Measurements from ENCODE around the gene MRPL17.

MRPL17 gene

GRCh38 chr11:6650104-6650503, 33.0 kb downstream of the MRPL17 start:
- Histone ChIP-seq H3K27me3 (ENCODE audit: low read depth, low read length) (peaks cover 21% of the 10 kb centered on the region; the same call in 1 of the 2 replicates), H3K4me1 (ENCODE audit: low read length) (peaks cover 27% of the 10 kb centered on the region), H2AFZ (ENCODE audit: low read depth, low read length) (no peak overlapping the region), H3K36me3 (replicated peaks; ENCODE audit: low read depth, low read length) (no peaks in the 10 kb centered on the region), H3K79me2 (ENCODE audit: low read length) (no peaks in the 10 kb centered on the region), H3K9ac (ENCODE audit: low read length) (no peak overlapping the region), H3K9me3 (ENCODE audit: insufficient read depth, low read length) (no peaks in the 10 kb centered on the region), H3K4me3 (ENCODE audit: low read length) (no peak overlapping the region), H4K20me1 (ENCODE audit: insufficient read depth, low read length) (no peaks in the 10 kb centered on the region), H3K4me2 (ENCODE audit: low read length) (no peak overlapping the region), H3K27ac (ENCODE audit: low read length) (no peak overlapping the region)
- TF ChIP-seq, protein P1, sequence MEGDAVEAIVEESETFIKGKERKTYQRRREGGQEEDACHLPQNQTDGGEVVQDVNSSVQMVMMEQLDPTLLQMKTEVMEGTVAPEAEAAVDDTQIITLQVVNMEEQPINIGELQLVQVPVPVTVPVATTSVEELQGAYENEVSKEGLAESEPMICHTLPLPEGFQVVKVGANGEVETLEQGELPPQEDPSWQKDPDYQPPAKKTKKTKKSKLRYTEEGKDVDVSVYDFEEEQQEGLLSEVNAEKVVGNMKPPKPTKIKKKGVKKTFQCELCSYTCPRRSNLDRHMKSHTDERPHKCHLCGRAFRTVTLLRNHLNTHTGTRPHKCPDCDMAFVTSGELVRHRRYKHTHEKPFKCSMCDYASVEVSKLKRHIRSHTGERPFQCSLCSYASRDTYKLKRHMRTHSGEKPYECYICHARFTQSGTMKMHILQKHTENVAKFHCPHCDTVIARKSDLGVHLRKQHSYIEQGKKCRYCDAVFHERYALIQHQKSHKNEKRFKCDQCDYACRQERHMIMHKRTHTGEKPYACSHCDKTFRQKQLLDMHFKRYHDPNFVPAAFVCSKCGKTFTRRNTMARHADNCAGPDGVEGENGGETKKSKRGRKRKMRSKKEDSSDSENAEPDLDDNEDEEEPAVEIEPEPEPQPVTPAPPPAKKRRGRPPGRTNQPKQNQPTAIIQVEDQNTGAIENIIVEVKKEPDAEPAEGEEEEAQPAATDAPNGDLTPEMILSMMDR (IDR thresholded peaks at IDR 0.05; ENCODE audit: low read depth, low read length): no peak
- TF ChIP-seq EZH2phosphoT487 (IDR thresholded peaks at IDR 0.05; ENCODE audit: low read depth): no peak

- H3K36me3 ChIP-seq (replicated peaks; ENCODE audit: low read depth, low read length): no peaks in the 10 kb centered on the region
- no peak overlapping the region for H3K4me3 ChIP-seq (ENCODE audit: low read length)
- H3K9me3 ChIP-seq (ENCODE audit: insufficient read depth, low read length): no peaks in the 10 kb centered on the region
- no peak overlapping the region for H3K9ac ChIP-seq (ENCODE audit: low read length)
- H3K4me2 ChIP-seq (ENCODE audit: low read length): no peak overlapping the region
- H3K4me1 ChIP-seq (ENCODE audit: low read length): peaks cover 27% of the 10 kb centered on the region
- peaks cover 30% of the 10 kb centered on the region; the same call in 1 of the 2 replicates for H3K27me3 ChIP-seq (ENCODE audit: low read depth, low read length)
- H4K20me1 ChIP-seq (ENCODE audit: insufficient read depth, low read length): no peaks in the 10 kb centered on the region
- no peak overlapping the region for H2AFZ ChIP-seq (ENCODE audit: low read depth, low read length)
- no peaks in the 10 kb centered on the region for H3K79me2 ChIP-seq (ENCODE audit: low read length)
- TF ChIP-seq, protein P1 (IDR thresholded peaks at IDR 0.05; ENCODE audit: low read depth, low read length): no peak
- no peak for TF ChIP-seq EZH2phosphoT487 (IDR thresholded peaks at IDR 0.05; ENCODE audit: low read depth)
- H3K27ac ChIP-seq (ENCODE audit: low read length): no peak overlapping the region
Measured at GRCh38 chr11:6648501-6648900, 34.6 kb downstream of the MRPL17 start.

DNA sequence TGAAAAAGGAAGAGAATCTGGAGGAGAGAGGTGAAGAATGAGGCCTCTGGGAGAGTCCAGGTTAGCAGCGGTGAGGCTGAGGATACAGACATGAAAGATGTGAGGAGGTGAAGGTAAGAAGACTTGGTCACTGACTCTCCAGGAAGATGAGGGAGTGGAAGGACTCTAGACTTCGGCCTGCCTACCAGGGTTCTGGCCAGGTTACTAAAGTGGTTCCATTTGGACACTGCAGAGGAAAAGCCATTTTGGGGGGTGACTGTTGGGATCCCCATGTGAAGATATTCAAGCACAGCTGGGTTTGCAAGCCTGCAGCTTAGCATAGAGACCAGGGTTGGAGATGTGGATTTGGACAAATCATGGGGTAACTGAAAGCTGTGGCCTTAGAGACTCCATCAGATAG, 35.3 kb downstream of the MRPL17 start:
- Histone ChIP-seq H3K4me3 (ENCODE audit: low read length) (no peak overlapping the region), H3K9ac (ENCODE audit: low read length) (peak overlapping the region; percentile 63; the same call in 1 of the 2 replicates), H2AFZ (ENCODE audit: low read depth, low read length) (no peak overlapping the region), H3K27ac (ENCODE audit: low read length) (peak overlapping the region; percentile 65; the same call in 1 of the 2 replicates), H3K4me2 (ENCODE audit: low read length) (peak overlapping the region; percentile 80), H3K4me1 (ENCODE audit: low read length) (peaks cover 27% of the 10 kb centered on the region), H3K9me3 (ENCODE audit: insufficient read depth, low read length) (no peaks in the 10 kb centered on the region), H3K36me3 (replicated peaks; ENCODE audit: low read depth, low read length) (no peaks in the 10 kb centered on the region), H4K20me1 (ENCODE audit: insufficient read depth, low read length) (no peaks in the 10 kb centered on the region), H3K79me2 (ENCODE audit: low read length) (no peaks in the 10 kb centered on the region), H3K27me3 (ENCODE audit: low read depth, low read length) (peaks cover 29% of the 10 kb centered on the region; the same call in 1 of the 2 replicates)
- no peak for TF ChIP-seq EZH2phosphoT487 (IDR thresholded peaks at IDR 0.05; ENCODE audit: low read depth)
- TF ChIP-seq, protein P1 (IDR thresholded peaks at IDR 0.05; ENCODE audit: low read depth, low read length): no peak

GRCh38 chr11:6646918-6647679, 36.0 kb downstream of the MRPL17 start:
- Histone ChIP-seq H3K9ac (ENCODE audit: low read length) (peak overlapping the region; percentile 63), H2AFZ (ENCODE audit: low read depth, low read length) (peak overlapping the region; percentile 60), H4K20me1 (ENCODE audit: insufficient read depth, low read length) (no peaks in the 10 kb centered on the region), H3K9me3 (ENCODE audit: insufficient read depth, low read length) (no peaks in the 10 kb centered on the region), H3K79me2 (ENCODE audit: low read length) (no peaks in the 10 kb centered on the region), H3K36me3 (replicated peaks; ENCODE audit: low read depth, low read length) (no peaks in the 10 kb centered on the region), H3K27ac (ENCODE audit: low read length) (peak overlapping the region; percentile 65), H3K4me3 (ENCODE audit: low read length) (peak overlapping the region; percentile 63), H3K27me3 (ENCODE audit: low read depth, low read length) (peaks cover 24% of the 10 kb centered on the region; the same call in 1 of the 2 replicates), H3K4me1 (ENCODE audit: low read length) (peaks cover 27% of the 10 kb centered on the region), H3K4me2 (ENCODE audit: low read length) (peak overlapping the region; percentile 80)
- TF ChIP-seq, protein P1 (IDR thresholded peaks at IDR 0.05; ENCODE audit: low read depth, low read length): no peak
- no peak for TF ChIP-seq EZH2phosphoT487 (IDR thresholded peaks at IDR 0.05; ENCODE audit: low read depth)

All from OCI-LY3 (cell line).